ENCODE measurements around the gene CD37. TPM values are rescaled to one million over a fixed set of nuclear protein-coding genes. Genes with fewer than 3 reads are reported as not detected.

The CD37 gene
- total RNA-seq, 1 experiment from 2014 or later = not detected

DNA sequence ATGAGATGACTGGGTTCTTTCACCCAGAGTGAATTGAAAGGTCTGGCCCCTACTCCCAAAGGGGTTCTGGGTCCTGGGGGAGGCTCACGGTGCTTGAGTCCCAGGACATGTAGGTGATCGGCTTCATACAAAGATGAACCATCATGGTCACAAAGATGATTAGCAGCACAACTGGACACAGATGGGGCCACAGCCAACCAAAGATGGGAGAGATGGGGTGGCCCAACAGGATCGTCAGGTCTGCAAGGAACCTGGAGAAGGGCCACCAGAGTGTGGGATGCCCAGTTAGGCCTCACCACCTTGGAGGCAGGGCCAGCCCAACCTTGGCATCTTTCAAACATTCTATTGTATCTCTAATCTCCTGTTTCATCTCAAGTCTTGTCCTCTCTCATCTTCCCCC is 44.7 kb upstream of the CD37 start:
- no peak overlapping the region for H3T11ph ChIP-seq (ENCODE audit: low read length)
- no peaks in the 10 kb centered on the region for H3K9me3 ChIP-seq (ENCODE audit: control insufficient read depth, low read depth, low read length)
- H2AK5ac ChIP-seq (ENCODE audit: insufficient read length, low read length) = no peak overlapping the region
- no CpG with 5 or more reads among the region's 3 CpGs for WGBS (ENCODE audit: extremely low coverage, insufficient read length, low lambda C conversion rate)
- no peak overlapping the region for H2BK120ac ChIP-seq (ENCODE audit: low read depth, low read length, poor library complexity, severe bottlenecking)
- Mint-ChIP-seq H3K9me3 (peaks cover 17 to 21% of the 10 kb centered on the region in 2 experiments), H3K36me3 (ENCODE audit: insufficient read depth in 1 of 3, low read depth in 3 of 3) (peaks cover 1 to 5% (median 2%) of the 10 kb centered on the region in 3 experiments; a peak in 2 of 7 replicates), H3K4me3 (no peak overlapping the region), H3K4me1 (no peaks in the 10 kb centered on the region), H3K27me3 (ENCODE audit: low read depth) (peaks cover 20% of the 10 kb centered on the region), H3K27ac (no peak overlapping the region)
- H2BK20ac ChIP-seq (ENCODE audit: low read depth, low read length, poor library complexity, severe bottlenecking) = no peak overlapping the region
- no peaks in the 10 kb centered on the region for H3K23me2 ChIP-seq (ENCODE audit: insufficient read length, low read depth, low read length, poor library complexity, severe bottlenecking)
- no peak overlapping the region for H3K27ac ChIP-seq (ENCODE audit: insufficient read length, low read depth, low read length)
- no peak overlapping the region for H4K5ac ChIP-seq (ENCODE audit: insufficient read length, low read depth, low read length)
- no peak for TF ChIP-seq CTCF (conservative IDR thresholded peaks at IDR 0.05)
- no peak for DNase-seq
- H3K4ac ChIP-seq (ENCODE audit: low read depth, low read length) = no peak overlapping the region
- H3K23ac ChIP-seq (ENCODE audit: insufficient read length, low read depth, low read length) = no peak overlapping the region
- H4K91ac ChIP-seq (ENCODE audit: insufficient read length, low read depth, low read length) = no peak overlapping the region
- no peak overlapping the region for H3K18ac ChIP-seq (ENCODE audit: insufficient read length, low read depth, low read length)
- no peaks in the 10 kb centered on the region for H3K79me2 ChIP-seq (ENCODE audit: insufficient read depth, low read length)
- H2BK12ac ChIP-seq (ENCODE audit: insufficient read length, low read depth, low read length) = no peak overlapping the region
- no peak overlapping the region for H3K9ac ChIP-seq (ENCODE audit: extremely low read depth, insufficient read length, low read length)
- H3K4me1 ChIP-seq (ENCODE audit: insufficient read depth, low read length) = no peaks in the 10 kb centered on the region
- no peaks in the 10 kb centered on the region for H3K79me1 ChIP-seq (ENCODE audit: insufficient read depth, low read depth, low read length, poor library complexity, severe bottlenecking)
- no peak overlapping the region for H4K8ac ChIP-seq (replicated peaks; ENCODE audit: insufficient read length, low read depth, low read length)
- no peak overlapping the region for H3K56ac ChIP-seq (ENCODE audit: insufficient read length, low read depth, low read length)
- no peak overlapping the region for H2BK15ac ChIP-seq (ENCODE audit: low read depth, low read length)
- no peaks in the 10 kb centered on the region for H3K27me3 ChIP-seq (ENCODE audit: insufficient read depth, low read length)
- no peak overlapping the region for H2BK5ac ChIP-seq (ENCODE audit: insufficient read length, low read length)
- H3K14ac ChIP-seq (ENCODE audit: insufficient read depth, low read length) = no peak overlapping the region
- no peaks in the 10 kb centered on the region for H4K20me1 ChIP-seq (ENCODE audit: control insufficient read depth, insufficient read depth, insufficient read length)
- no peak overlapping the region for H3K4me2 ChIP-seq (ENCODE audit: insufficient read depth, insufficient read length, low read length)
- H2AFZ ChIP-seq (ENCODE audit: low read length) = no peak overlapping the region

All from H9 (cell line).